Sigmoid colon (tissue), 7 donors: ENCODE data around the gene P2RY8. TPM values are rescaled to one million over a fixed set of nuclear protein-coding genes. Genes with fewer than 3 reads are reported as not detected.

Experiments
- DNase-seq: peaks from one replicate; pipeline ENCODE4 v3.0.0-alpha.2; 2019
- H3K27ac ChIP-seq, 4 donors: fragments of 200-600 bp; sonication (generic); one replicate each; pipeline ENCODE4 v1.5.1; 2016 to 2019; ENCODE audit warnings: mild to moderate bottlenecking in 1 of 4
- H3K27me3 ChIP-seq, 3 donors: fragments of 200-600 bp; sonication (generic); one replicate each; pipeline ENCODE4 v1.5.1; 2019; ENCODE audit warnings: mild to moderate bottlenecking in 1 of 3
- H3K36me3 ChIP-seq, 4 donors: fragments of 200-600 bp; sonication (generic); one replicate each; pipeline ENCODE4 v1.5.1; 2016 to 2019
- H3K4me1 ChIP-seq, 4 donors: fragments of 200-600 bp; sonication (generic); one replicate each; pipeline ENCODE4 v1.5.1; 2017 to 2019
- H3K4me3 ChIP-seq, 4 donors: fragments of 200-600 bp; sonication (generic); one replicate each; pipeline ENCODE4 v1.5.1; 2017 to 2019; ENCODE audit warnings: mild to moderate bottlenecking in 2 of 4, moderate library complexity in 1 of 4
- H3K9me3 ChIP-seq, 4 donors: fragments of 200-600 bp in 3 of 4; sonication (generic) in 3 of 4; one replicate each; pipeline versions ENCODE4 v1.5.1 to v1.6.1; 2013 to 2019
- CTCF ChIP-seq, 4 experiments: fragments of 450-650 bp in 3 of 4; fragments of 200-600 bp in 1 of 4; IDR thresholded peaks; one replicate each; pipeline ENCODE4 v1.5.1; 2016 to 2019; ENCODE audit warnings: antibody characterized with exemption in 4 of 4, mild to moderate bottlenecking in 3 of 4, moderate library complexity in 2 of 4
- EP300 ChIP-seq, 4 donors: sonication (generic); formaldehyde crosslinking; IDR thresholded peaks; one replicate each; pipeline ENCODE4 v1.6.1; 2017; ENCODE audit warnings: antibody characterized with exemption in 4 of 4
- POLR2A ChIP-seq, 2 donors: fragments of 450-650 bp; IDR thresholded peaks; one replicate each; pipeline ENCODE4 v1.6.1; 2016; ENCODE audit warnings: antibody characterized with exemption in 2 of 2, mild to moderate bottlenecking in 2 of 2, moderate library complexity in 2 of 2
- POLR2AphosphoS5 ChIP-seq, 4 donors: sonication (generic); formaldehyde crosslinking; IDR thresholded peaks; one replicate each; pipeline ENCODE4 v1.6.1; 2017; ENCODE audit warnings: antibody characterized with exemption in 4 of 4
- WGBS, 2 donors: extraction: QIAGEN DNeasy Blood & Tissue Kit; methylation state at CpG; one replicate each; pipeline ENCODE4 v1.1.7; 2013; 5-methylcytosine and 5-hydroxymethylcytosine counted together
- intact Hi-C: fragments of 100-400 bp; cut with DNase I; formaldehyde crosslinking; loops from one replicate; pipeline ENCODE4 v1.15.1; 2023
- polyA plus RNA-seq, 3 donors: library from polyadenylated mRNA; stranded (reverse); fragments of 200-250 nt; gene quantifications; one replicate each; pipeline ENCODE4 v1.2.3, GENCODE V29; 2013
- total RNA-seq, 4 donors: library from RNA; depleted of rRNA; stranded (reverse); fragments of >200 nt; gene quantifications; one replicate each; pipeline ENCODE4 v1.1.0, GENCODE V29; 2016
- donor health status: healthy with polysubstance abuse.
- donor health status: Bipolar disorder and iron deficiency.
- donor health status: healthy.

P2RY8 gene
- total and polyA plus RNA-seq, 7 donors: 0.28 to 15.0 (median 0.87) TPM; not detected in 1

- DNase-seq: no peak
- no peaks in the 10 kb centered on the region for H3K27me3 ChIP-seq
- H3K9me3 ChIP-seq: no peaks in the 10 kb centered on the region
- TF ChIP-seq EP300 (IDR thresholded peaks at IDR 0.05) (no peak), CTCF (IDR thresholded peaks at IDR 0.05) (no peak), POLR2A (IDR thresholded peaks at IDR 0.05) (no peak), POLR2AphosphoS5 (IDR thresholded peaks at IDR 0.05) (no peak)
- no peak overlapping the region for H3K4me3 ChIP-seq
- intact Hi-C loops: no loop called here
- no peak overlapping the region for H3K27ac ChIP-seq
- no peaks in the 10 kb centered on the region for H3K4me1 ChIP-seq
- no peaks in the 10 kb centered on the region for H3K36me3 ChIP-seq
- WGBS, 2 donors: 34 to 48% methylated on average over 13 of the region's 13 CpGs
Measured at GRCh38 chrX:1521459-1521956, 15.5 kb downstream of the P2RY8 start.

DNA sequence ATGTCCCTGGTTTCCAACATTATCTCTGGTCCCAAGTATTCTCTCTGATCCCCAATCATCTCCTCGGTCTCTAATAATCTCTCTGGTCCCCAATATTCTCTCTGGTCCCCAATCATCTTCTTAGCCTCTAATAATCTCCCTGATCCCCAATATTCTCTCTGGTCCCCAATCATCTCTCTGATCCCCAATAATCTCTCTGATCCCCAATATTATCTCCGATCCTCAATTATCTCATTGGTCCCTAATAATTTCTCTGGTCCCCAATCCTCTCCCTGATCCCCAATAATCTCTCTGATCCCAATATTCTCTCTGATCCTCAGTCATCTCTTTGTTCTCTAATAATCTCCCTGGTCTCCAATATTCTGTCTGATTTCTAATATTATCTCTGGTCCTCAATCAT lies 16.6 kb downstream of the P2RY8 start:
- Histone ChIP-seq H3K4me1 (no peaks in the 10 kb centered on the region), H3K27me3 (no peaks in the 10 kb centered on the region), H3K9me3 (no peaks in the 10 kb centered on the region), H3K27ac (no peak overlapping the region), H3K4me3 (no peak overlapping the region), H3K36me3 (no peaks in the 10 kb centered on the region)
- TF ChIP-seq CTCF (IDR thresholded peaks at IDR 0.05) (no peak), POLR2A (IDR thresholded peaks at IDR 0.05) (no peak), POLR2AphosphoS5 (IDR thresholded peaks at IDR 0.05) (no peak), EP300 (IDR thresholded peaks at IDR 0.05) (no peak)
- DNase-seq: no peak
- 69 to 73% methylated on average over 2 of the region's 2 CpGs for WGBS, 2 donors
- intact Hi-C loops: no loop called here

DNA sequence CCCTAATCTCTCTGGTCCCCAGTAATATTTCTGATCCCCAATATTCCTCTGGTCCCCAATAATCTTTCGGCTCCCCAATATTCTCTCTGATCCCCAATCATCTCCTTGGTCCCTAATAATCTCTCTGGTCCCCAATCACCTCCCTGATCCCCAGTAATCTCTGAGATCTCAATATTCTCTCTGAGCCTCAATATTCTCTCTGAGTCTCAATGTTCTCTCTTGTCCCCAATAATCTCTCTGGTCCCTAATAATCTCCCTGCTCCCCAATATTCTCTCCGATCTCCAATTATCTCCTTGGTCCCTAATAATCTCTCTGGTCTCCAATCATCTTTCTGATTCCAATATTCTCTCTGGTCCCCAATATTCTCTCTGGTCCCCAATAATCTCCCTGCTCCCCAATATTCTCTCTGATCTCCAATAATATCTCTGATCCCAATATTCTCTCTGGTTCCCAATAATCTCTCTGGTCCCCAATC lies 17.9 kb downstream of the P2RY8 start:
- TF ChIP-seq EP300 (IDR thresholded peaks at IDR 0.05): no peak
- TF ChIP-seq POLR2AphosphoS5 (IDR thresholded peaks at IDR 0.05): no peak
- TF ChIP-seq CTCF (IDR thresholded peaks at IDR 0.05): no peak
- TF ChIP-seq POLR2A (IDR thresholded peaks at IDR 0.05): no peak
- Histone ChIP-seq H3K4me1 (no peaks in the 10 kb centered on the region), H3K4me3 (no peak overlapping the region), H3K27ac (no peak overlapping the region), H3K27me3 (no peaks in the 10 kb centered on the region), H3K9me3 (no peaks in the 10 kb centered on the region), H3K36me3 (no peaks in the 10 kb centered on the region)
- no peak for DNase-seq
- 97 to 98% methylated on average over 2 of the region's 2 CpGs for WGBS, 2 donors
- intact Hi-C loops: no loop called here

DNA sequence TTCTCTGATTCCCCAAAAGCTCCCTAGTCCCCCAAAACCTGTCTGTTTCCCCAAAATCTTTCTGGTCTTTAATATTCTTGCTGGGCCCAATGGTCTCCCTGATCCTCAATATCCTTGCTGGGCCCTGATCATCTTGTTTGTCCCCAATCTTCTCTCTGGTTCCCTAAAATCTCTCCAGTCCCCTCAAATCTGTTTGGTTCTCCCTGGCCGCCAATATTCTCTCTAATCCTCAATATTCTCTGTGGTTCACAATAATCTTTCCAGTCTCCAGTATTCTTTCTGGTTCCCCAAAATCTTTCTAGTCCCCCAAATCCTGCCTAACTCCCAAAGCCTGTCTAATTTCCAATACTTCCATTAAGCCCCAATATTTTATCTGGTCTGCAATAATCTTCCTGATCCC lies 18.5 kb downstream of the P2RY8 start:
- TF ChIP-seq CTCF (IDR thresholded peaks at IDR 0.05) (no peak), POLR2A (IDR thresholded peaks at IDR 0.05) (no peak), POLR2AphosphoS5 (IDR thresholded peaks at IDR 0.05) (no peak), EP300 (IDR thresholded peaks at IDR 0.05) (no peak)
- Histone ChIP-seq H3K4me3 (no peak overlapping the region), H3K27me3 (no peaks in the 10 kb centered on the region), H3K9me3 (no peaks in the 10 kb centered on the region), H3K36me3 (no peaks in the 10 kb centered on the region), H3K27ac (no peak overlapping the region), H3K4me1 (no peaks in the 10 kb centered on the region)
- intact Hi-C loops: no loop called here
- WGBS, 2 donors: 79 to 95% methylated on average over 1 of the region's 1 CpG
- DNase-seq: no peak

DNA sequence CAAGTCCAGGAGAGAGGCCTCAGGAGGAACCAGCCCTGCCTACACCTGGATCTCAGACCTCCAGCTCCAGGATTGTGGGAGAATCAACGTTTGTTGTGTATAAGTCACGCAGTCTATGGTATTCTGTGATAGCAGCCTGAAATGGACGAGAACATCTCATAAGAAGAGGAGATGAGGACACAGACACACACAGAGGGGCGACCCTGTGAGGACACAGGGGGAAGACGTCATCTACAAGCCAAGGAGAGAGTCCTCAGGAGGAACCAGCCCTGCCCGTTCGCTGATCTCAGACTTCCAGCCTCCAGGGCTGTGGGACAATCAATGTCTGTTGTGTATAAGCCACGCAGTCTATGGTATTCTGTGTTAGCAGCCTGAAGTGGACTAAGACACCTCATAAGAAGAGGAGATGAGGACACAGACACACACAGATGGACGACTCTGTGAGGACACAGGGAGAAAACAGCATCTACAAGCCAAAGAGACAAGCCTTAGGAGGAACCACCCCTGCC lies 20.3 kb downstream of the P2RY8 start:
- DNase-seq: no peak
- Histone ChIP-seq H3K36me3 (no peaks in the 10 kb centered on the region), H3K27ac (no peak overlapping the region), H3K4me1 (no peaks in the 10 kb centered on the region), H3K9me3 (no peaks in the 10 kb centered on the region), H3K27me3 (no peaks in the 10 kb centered on the region), H3K4me3 (no peak overlapping the region)
- intact Hi-C loops: no loop called here
- no peak for TF ChIP-seq POLR2AphosphoS5 (IDR thresholded peaks at IDR 0.05)
- WGBS, 2 donors: 79 to 82% methylated on average over 9 of the region's 9 CpGs
